GM21529 (cell line): ENCODE results near the gene SPDL1.

Experiments
- ATAC-seq: cut with Tn5 transposase; IDR thresholded peaks from one replicate; pipeline ENCODE4 v1.9.1; 2021; ENCODE audit not compliant: unreplicated experiment

SPDL1 gene

GRCh38 chr5:169627551-169627950 is 44.0 kb downstream of the SPDL1 start:
- no peak for ATAC-seq

GRCh38 chr5:169628892-169629291 is 45.3 kb downstream of the SPDL1 start:
- ATAC-seq = no peak

- ATAC-seq = no peak
Observed at GRCh38 chr5:169629847-169630548, 46.4 kb downstream of the SPDL1 start.

- ATAC-seq = no peak
Observed at GRCh38 chr5:169631360-169631759, 47.8 kb downstream of the SPDL1 start.

GRCh38 chr5:169632946-169633345 is 49.4 kb downstream of the SPDL1 start:
- ATAC-seq = no peak

- ATAC-seq = no peak
Observed at GRCh38 chr5:169634606-169635005, 51.0 kb downstream of the SPDL1 start.

GRCh38 chr5:169635936-169636335 is 52.4 kb downstream of the SPDL1 start:
- ATAC-seq = no peak

- no peak for ATAC-seq
Observed at GRCh38 chr5:169636477-169637084, 53.0 kb downstream of the SPDL1 start.

- peak; percentile 93 for ATAC-seq
Observed at GRCh38 chr5:169637085-169637548, 53.5 kb downstream of the SPDL1 start, which contains the start of gene DOCK2. Gene DOCK2, plus strand, starts transcription at chr5:169637275. Its CDS starts 52 bp downstream, at chr5:169637327.

- peak; percentile 69 for ATAC-seq
Observed at GRCh38 chr5:169637549-169638121, 54.1 kb downstream of the SPDL1 start.

- no peak for ATAC-seq
Observed at GRCh38 chr5:169641253-169641652, 57.7 kb downstream of the SPDL1 start.

- peak; percentile 33 for ATAC-seq
Observed at GRCh38 chr5:169646856-169647255, 63.3 kb downstream of the SPDL1 start.

GRCh38 chr5:169647566-169647965 is 64.0 kb downstream of the SPDL1 start:
- ATAC-seq = peak; percentile 53

GRCh38 chr5:169648725-169649310 is 65.2 kb downstream of the SPDL1 start:
- ATAC-seq = no peak

GRCh38 chr5:169649486-169649885 is 65.9 kb downstream of the SPDL1 start:
- ATAC-seq = peak; percentile 23

- peak; percentile 42 for ATAC-seq
Observed at GRCh38 chr5:169650701-169651331, 67.2 kb downstream of the SPDL1 start.

GRCh38 chr5:169651526-169651925 is 68.0 kb downstream of the SPDL1 start:
- no peak for ATAC-seq

- ATAC-seq = no peak
Observed at GRCh38 chr5:169652057-169652456, 68.5 kb downstream of the SPDL1 start.

GRCh38 chr5:169653091-169653490 is 69.5 kb downstream of the SPDL1 start:
- ATAC-seq = no peak
